A549 (cell line): ENCODE measurements around the gene GRIN2D. TPM values are rescaled to one million over a fixed set of nuclear protein-coding genes. Genes with fewer than 3 reads are reported as not detected.

Experiments used
- ATAC-seq, 2 experiments: fragments of 200-7000 bp in 1 of 2; fragments of >200 bp in 1 of 2; cut with Nextera tagmentation in 1 of 2; cut with Tn5 transposase in 1 of 2; 3 replicates each; pipeline versions ENCODE4 v1.8.0 to v1.9.1; 2018 to 2020; ENCODE audit warnings: mild to moderate bottlenecking in 1 of 2, moderate library complexity in 1 of 2
- CTCF ChIA-PET: fragments of 300-600 bp; sonication (Branson Sonifier 250); formaldehyde crosslinking; extraction: SDS; loops from one replicate; lab custom pipeline; 2021; ENCODE audit warnings: antibody characterized with exemption, inconsistent platforms; lab: Yijun Ruan, JAX
- POLR2A ChIA-PET: fragments of 350-600 bp; formaldehyde crosslinking; extraction: SDS; loops from one replicate; lab custom pipeline; 2021; ENCODE audit warnings: antibody characterized with exemption, inconsistent platforms; lab: Yijun Ruan, JAX
- DNase-seq, 2 experiments: peaks; one replicate each; pipeline versions ENCODE4 v3.0.0 to v3.0.0-alpha.2; 2011 to 2016; ENCODE audit warnings: low read depth in 1 of 2, low spot score in 1 of 2
- FAIRE-seq: peaks from 2 replicates; lab custom pipeline; 2011; peaks lifted over from hg19 to GRCh38; lab: Jason Lieb, UNC
- H3K27ac ChIP-seq, 2 experiments: fragments of >200 bp; sonication (Bioruptor Twin); formaldehyde crosslinking; 3 replicates each; pipeline ENCODE4 v1.5.1; 2016 to 2017
- H3K4me1 ChIP-seq: fragments of >200 bp; sonication (Bioruptor Twin); formaldehyde crosslinking; 3 replicates; pipeline ENCODE4 v1.6.1; 2016
- H3K4me2 ChIP-seq: fragments of >200 bp; sonication (Bioruptor Twin); formaldehyde crosslinking; 3 replicates; pipeline ENCODE4 v1.6.1; 2016
- H3K4me3 ChIP-seq: fragments of >200 bp; sonication (Bioruptor Twin); formaldehyde crosslinking; 3 replicates; pipeline ENCODE4 v1.5.1; 2016
- H3K9me3 ChIP-seq: fragments of >200 bp; sonication (Bioruptor Twin); formaldehyde crosslinking; 3 replicates; pipeline ENCODE4 v1.6.1; 2016
- ATOH8 ChIP-seq: fragments of 250-450 bp; sonication (Bioruptor Pico); IDR thresholded peaks from 2 replicates; pipeline ENCODE4 v1.5.0; 2020; ENCODE audit warnings: low read depth, mild to moderate bottlenecking, moderate library complexity
- BCL3 ChIP-seq: fragments of >200 bp; sonication (Bioruptor Twin); formaldehyde crosslinking; IDR thresholded peaks from 3 replicates; pipeline ENCODE4 v1.6.1; 2016
- BHLHE40 ChIP-seq: IDR thresholded peaks from 2 replicates; pipeline ENCODE4 v1.6.1; 2012; ENCODE audit warnings: low read depth, low read length, inconsistent platforms
- CHD4 ChIP-seq: fragments of 200-600 bp; sonication (generic); IDR thresholded peaks from 2 replicates; pipeline ENCODE4 v1.6.1; 2016; ENCODE audit warnings: antibody characterized with exemption, mild to moderate bottlenecking, borderline replicate concordance
- E2F6 ChIP-seq: IDR thresholded peaks from 2 replicates; pipeline ENCODE4 v1.6.1; 2012; ENCODE audit warnings: low read depth, borderline replicate concordance
- EHF ChIP-seq: fragments of 250-450 bp; sonication (Bioruptor Pico); IDR thresholded peaks from 2 replicates; pipeline ENCODE4 v1.5.0; 2020; ENCODE audit warnings: mild to moderate bottlenecking
- EP300 ChIP-seq, 2 experiments: fragments of >200 bp; sonication (Bioruptor Twin); formaldehyde crosslinking; IDR thresholded peaks; 2 replicates in 1 of 2; 3 replicates in 1 of 2; pipeline ENCODE4 v1.6.1; 2016 to 2017
- FOSB ChIP-seq: fragments of 250-450 bp; sonication (Bioruptor Pico); IDR thresholded peaks from 2 replicates; pipeline ENCODE4 v1.5.0; 2020; ENCODE audit warnings: mild to moderate bottlenecking, moderate library complexity
- FOXS1 ChIP-seq: fragments of 250-450 bp; sonication (Bioruptor Pico); IDR thresholded peaks from 2 replicates; pipeline ENCODE4 v1.5.0; 2020; ENCODE audit warnings: mild to moderate bottlenecking, moderate library complexity
- HOXB13 ChIP-seq: fragments of 250-450 bp; sonication (Bioruptor Pico); IDR thresholded peaks from 2 replicates; pipeline ENCODE4 v1.5.0; 2020; ENCODE audit warnings: low read depth, mild to moderate bottlenecking, moderate library complexity
- HOXB5 ChIP-seq: fragments of 250-450 bp; sonication (Bioruptor Pico); IDR thresholded peaks from 2 replicates; pipeline ENCODE4 v1.5.0; 2020; ENCODE audit warnings: mild to moderate bottlenecking, moderate library complexity
- JUN ChIP-seq, 2 experiments: fragments of >200 bp; sonication (Bioruptor Twin); formaldehyde crosslinking; IDR thresholded peaks; 2 replicates in 1 of 2; 3 replicates in 1 of 2; pipeline ENCODE4 v1.6.1; 2016 to 2017
- MAFK ChIP-seq: fragments of 450-650 bp; IDR thresholded peaks from 2 replicates; pipeline ENCODE4 v1.6.1; 2014; ENCODE audit not compliant: partially characterized antibody
- MAX ChIP-seq: IDR thresholded peaks from 2 replicates; pipeline ENCODE4 v1.6.1; 2012
- MYC ChIP-seq: IDR thresholded peaks from 2 replicates; pipeline ENCODE4 v1.6.1; 2012; ENCODE audit warnings: mild to moderate bottlenecking, inconsistent platforms, low read length, improper control_type of control experiment, borderline replicate concordance
- NPAS2 ChIP-seq: fragments of 250-450 bp; sonication (Bioruptor Pico); IDR thresholded peaks from 2 replicates; pipeline ENCODE4 v1.8.0; 2022; ENCODE audit warnings: mild to moderate bottlenecking, moderate library complexity, borderline replicate concordance
- PBX3 ChIP-seq: IDR thresholded peaks from 2 replicates; pipeline ENCODE4 v1.6.1; 2012
- PHF8 ChIP-seq: fragments of 200-600 bp; sonication (generic); IDR thresholded peaks from 2 replicates; pipeline ENCODE4 v1.6.1; 2016; ENCODE audit warnings: low read depth, mild to moderate bottlenecking, antibody characterized with exemption, moderate library complexity, borderline replicate concordance
- POLR2A ChIP-seq: IDR thresholded peaks from 2 replicates; pipeline ENCODE4 v1.6.1; 2012; ENCODE audit warnings: mild to moderate bottlenecking, low read length
- TP53 ChIP-seq: fragments of 250-450 bp; sonication (Bioruptor Pico); IDR thresholded peaks from 2 replicates; pipeline ENCODE4 v1.5.0; 2021; ENCODE audit warnings: mild to moderate bottlenecking, moderate library complexity
- WGBS: methylation state at CpG from one replicate; pipeline ENCODE4 v1.1.6; 2017; ENCODE audit errors: missing lambda C conversion rate; 5-methylcytosine and 5-hydroxymethylcytosine counted together
- polyA plus RNA-seq, 4 experiments: library from polyadenylated mRNA; depleted of rRNA in 3 of 4; stranded (reverse); fragments of >200 nt; fragmentation: RNase III in 1 of 4; extraction: RNeasy Plus Mini Kit Qiagen cat#74134 plus additional on column Dnase treatment in 1 of 4; gene quantifications; 2 replicates in 3 of 4; 3 replicates in 1 of 4; pipeline ENCODE4 v1.2.3, GENCODE V29; 2011 to 2017
- TF ChIP-seq, protein P1 (sequence below): fragments of 450-650 bp; IDR thresholded peaks from 2 replicates; pipeline ENCODE4 v1.6.1; 2014; ENCODE audit warnings: antibody characterized with exemption

Gene GRIN2D
- polyA plus RNA-seq, 2 of the 4 experiments (the other 2 are of a cell fraction): 2.6 to 6.3 TPM

DNA sequence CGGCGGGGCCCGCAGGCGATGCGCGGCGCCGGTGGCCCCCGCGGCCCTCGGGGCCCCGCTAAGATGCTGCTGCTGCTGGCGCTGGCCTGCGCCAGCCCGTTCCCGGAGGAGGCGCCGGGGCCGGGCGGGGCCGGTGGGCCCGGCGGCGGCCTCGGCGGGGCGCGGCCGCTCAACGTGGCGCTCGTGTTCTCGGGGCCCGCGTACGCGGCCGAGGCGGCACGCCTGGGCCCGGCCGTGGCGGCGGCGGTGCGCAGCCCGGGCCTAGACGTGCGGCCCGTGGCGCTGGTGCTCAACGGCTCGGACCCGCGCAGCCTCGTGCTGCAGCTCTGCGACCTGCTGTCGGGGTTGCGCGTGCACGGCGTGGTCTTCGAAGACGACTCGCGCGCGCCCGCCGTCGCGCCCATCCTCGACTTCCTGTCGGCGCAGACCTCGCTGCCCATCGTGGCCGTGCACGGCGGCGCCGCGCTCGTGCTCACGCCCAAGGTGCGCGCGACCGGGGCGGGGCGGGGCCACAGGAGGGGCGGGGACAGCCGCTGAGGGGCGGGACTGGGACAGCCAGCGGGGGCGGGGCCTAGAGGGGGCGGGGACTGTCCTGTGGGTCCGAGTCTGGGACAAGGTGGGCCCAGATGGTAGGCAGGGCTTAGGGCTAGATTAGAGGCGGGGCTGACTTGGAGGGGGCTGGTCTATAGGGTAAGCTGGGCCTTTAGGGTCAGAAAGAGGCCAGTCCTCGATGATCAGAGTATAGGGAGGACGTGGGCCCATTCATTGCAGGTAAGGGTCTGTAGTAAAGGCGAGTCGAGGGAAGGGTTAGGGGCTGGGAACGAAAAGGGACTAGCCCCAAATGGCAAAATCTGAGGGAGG lies 5.1 kb downstream of the GRIN2D start:
- Histone ChIP-seq H3K4me3 (peak overlapping the region; percentile 70), H3K9me3 (no peaks in the 10 kb centered on the region), H3K27ac (peak overlapping the region; percentile 95 to 97), H3K4me2 (peak overlapping the region; percentile 97), H3K4me1 (peaks cover 55% of the 10 kb centered on the region)
- TF ChIP-seq EP300 (IDR thresholded peaks at IDR 0.05): no peak
- peak; percentile 73; the same call in 1 of the 2 replicates for TF ChIP-seq MYC
- TF ChIP-seq NPAS2 (CRISPR knock-in tag): no peak; the same call in 1 of the 2 replicates
- TF ChIP-seq MAX: peak; percentile 95
- TF ChIP-seq JUN (IDR thresholded peaks at IDR 0.05): peak; percentile 88; a peak in 4 of 5 replicates
- no peak for TF ChIP-seq MAFK
- TF ChIP-seq E2F6: peak; percentile 93
- TF ChIP-seq HOXB13: no peak
- TF ChIP-seq FOSB (CRISPR knock-in tag): no peak
- TF ChIP-seq HOXB5 (CRISPR knock-in tag): peak; percentile 91
- no peak for TF ChIP-seq PHF8
- TF ChIP-seq BCL3: peak; percentile 51; the same call in 2 of the 3 replicates
- 0 out of 2 replicates have a peak, but pooled peaks have one; percentile 43 for TF ChIP-seq TP53
- no peak for TF ChIP-seq BHLHE40
- TF ChIP-seq ATOH8 (CRISPR knock-in tag): peak; percentile 93
- TF ChIP-seq POLR2A: peak; percentile 95
- 0 out of 2 replicates have a peak, but pooled peaks have one; percentile 39 for TF ChIP-seq FOXS1 (CRISPR knock-in tag)
- TF ChIP-seq PBX3: no peak
- peak; percentile 79; the same call in 1 of the 2 replicates for TF ChIP-seq EHF (CRISPR knock-in tag)
- ChIA-PET CTCF (interaction anchor here (1.8 kb wide), 1 partner anchor 47 kb away, joined by 7 read pairs; the partner anchor contains the start of gene GRWD1), POLR2A (interaction anchor here (0.5 to 1.5 kb wide), 9 partner anchors 7 to 195 kb away, joined by 3 to 8 read pairs (median 4); partner anchors contain the start of genes GRWD1, KDELR1, SYNGR4 and TMEM143)
- FAIRE-seq (peak; percentile 36), ATAC-seq (peak; percentile 51 to 77), DNase-seq (peak; percentile 92 to 99)
- WGBS: 13% methylated on average over 12 of the region's 104 CpGs

DNA sequence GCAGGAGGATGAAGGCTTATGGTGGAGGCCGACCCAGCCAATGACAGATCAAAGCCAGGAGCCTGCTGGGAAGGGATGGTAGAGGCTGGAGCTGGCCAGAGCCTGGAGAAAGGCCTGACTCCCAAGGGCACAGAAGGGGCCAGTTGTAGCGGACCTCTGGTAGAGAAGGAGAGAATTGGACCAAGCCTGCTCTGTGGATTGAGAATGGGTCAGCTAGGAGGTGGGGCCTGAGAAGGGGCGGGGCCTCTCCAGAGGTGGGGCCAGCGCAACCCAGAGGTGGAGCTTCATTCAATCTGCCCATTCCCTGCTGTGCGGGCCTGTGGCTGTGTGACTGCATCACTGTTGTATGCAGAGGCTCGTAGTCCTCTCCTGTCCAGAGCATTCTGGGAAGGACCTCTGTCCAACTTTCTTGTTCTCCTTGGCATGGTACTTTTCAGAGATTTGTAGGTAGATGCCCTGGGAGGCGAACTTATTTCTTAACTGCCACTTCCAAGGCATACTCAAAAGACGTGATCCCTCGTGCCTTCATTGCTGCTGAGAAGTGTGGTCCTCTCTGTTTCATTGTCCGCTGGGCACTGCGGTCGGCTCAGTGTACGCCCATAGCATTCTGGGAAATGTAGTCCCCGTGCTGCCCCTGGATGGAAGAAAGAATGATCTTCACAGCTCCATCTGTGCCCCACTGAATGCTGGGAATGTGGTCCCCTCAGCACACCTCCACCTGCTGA lies 6.7 kb downstream of the GRIN2D start:
- H3K4me2 ChIP-seq: peak overlapping the region; percentile 77
- H3K27ac ChIP-seq: peak overlapping the region; percentile 51 to 95
- no peak for TF ChIP-seq TP53
- TF ChIP-seq POLR2A: peak; percentile 24
- TF ChIP-seq, protein P1, sequence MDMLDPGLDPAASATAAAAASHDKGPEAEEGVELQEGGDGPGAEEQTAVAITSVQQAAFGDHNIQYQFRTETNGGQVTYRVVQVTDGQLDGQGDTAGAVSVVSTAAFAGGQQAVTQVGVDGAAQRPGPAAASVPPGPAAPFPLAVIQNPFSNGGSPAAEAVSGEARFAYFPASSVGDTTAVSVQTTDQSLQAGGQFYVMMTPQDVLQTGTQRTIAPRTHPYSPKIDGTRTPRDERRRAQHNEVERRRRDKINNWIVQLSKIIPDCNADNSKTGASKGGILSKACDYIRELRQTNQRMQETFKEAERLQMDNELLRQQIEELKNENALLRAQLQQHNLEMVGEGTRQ: no peak
- TF ChIP-seq CHD4: no peak
- ChIA-PET CTCF (interaction anchor here (0.6 to 3.6 kb wide), 7 partner anchors 7 to 291 kb away, joined by 3 to 22 read pairs (median 5); partner anchors contain the start of genes GRWD1 and KDELR1), POLR2A (interaction anchor here (0.5 to 1.6 kb wide), 14 partner anchors 9 to 962 kb away, joined by 3 to 8 read pairs (median 3); partner anchors contain the start of genes EMP3, GRWD1, KDELR1 and SYNGR4)
- no peaks in the 10 kb centered on the region for H3K9me3 ChIP-seq
- FAIRE-seq (peak; percentile 54), ATAC-seq (peak; percentile 55 to 72), DNase-seq (peak; percentile 80 to 89)
- H3K4me1 ChIP-seq: peaks cover 41% of the 10 kb centered on the region
- WGBS: 39% methylated on average over 14 of the region's 14 CpGs
- H3K4me3 ChIP-seq: peak overlapping the region; percentile 47; the same call in 2 of the 3 replicates
